Measurements from ENCODE around the gene SNORC. TPM values are rescaled to one million over a fixed set of nuclear protein-coding genes. Genes with fewer than 3 reads are reported as not detected.

SNORC gene
- total and polyA plus RNA-seq, 2 of the 13 experiments (the other 11 are each of a cell fraction or from before 2014, with no cell fraction given): 59.1 to 86.1 TPM

- ATAC-seq (no peak), DNase-seq (ENCODE audit: low spot score) (no peak), FAIRE-seq (no peak)
- Histone ChIP-seq H4K20me1 (ENCODE audit: insufficient read depth, low read length) (no peaks in the 10 kb centered on the region), H3K4me2 (ENCODE audit: low read depth, low read length) (no peak overlapping the region), H3K9ac (ENCODE audit: insufficient read depth, low read depth, low read length) (no peak overlapping the region), H3K27me3 (ENCODE audit: control insufficient read depth in 1 of 2, insufficient read depth in 2 of 2, low read length in 2 of 2) (no peaks in the 10 kb centered on the region), H3K4me1 (ENCODE audit: insufficient read depth, low read length) (no peaks in the 10 kb centered on the region), H2AFZ (ENCODE audit: low read length) (no peak overlapping the region), H3K9me3 (ENCODE audit: low read length) (no peaks in the 10 kb centered on the region), H3K36me3 (replicated peaks in 1 of 2; ENCODE audit: control insufficient read depth in 1 of 2, insufficient read depth in 2 of 2, low read length in 2 of 2) (peaks cover 8 to 37% of the 10 kb centered on the region in 2 experiments), H3K79me2 (ENCODE audit: insufficient read depth, low read length) (no peaks in the 10 kb centered on the region), H3K27ac (ENCODE audit: extremely low read length, insufficient read depth, low read length) (no peak overlapping the region), H3K4me3 (replicated peaks in 1 of 3; ENCODE audit: insufficient read depth in 1 of 3, low read depth in 2 of 3, low read length in 3 of 3) (no peak overlapping the region)
- intact Hi-C loops (cut with micrococcal nuclease; ENCODE audit: unreplicated experiment): no loop called here
- POLR2A ChIA-PET: no interaction called here
- in situ Hi-C loops (cut with HindIII; ENCODE audit: extremely low pct_ligation_motif_present, low pct_unique_long_range_greater_than_20kb): no loop called here
- CTCF ChIA-PET (ENCODE audit: low intra/inter-chr PET ratio, low total read pairs): no interaction called here
- no peak for TF ChIP-seq MTA3 (CRISPR knock-in tag; IDR thresholded peaks at IDR 0.05)
- TF ChIP-seq ZSCAN29 (CRISPR knock-in tag; conservative IDR thresholded peaks at IDR 0.05): no peak
- TF ChIP-seq CEBPB (IDR thresholded peaks at IDR 0.05; ENCODE audit: borderline replicate concordance, low read depth, low read length): no peak
- TF ChIP-seq NCOR1 (IDR thresholded peaks at IDR 0.05; ENCODE audit: borderline replicate concordance, low read length): no peak
- no peak for TF ChIP-seq CBFB (CRISPR knock-in tag; IDR thresholded peaks at IDR 0.05)
- TF ChIP-seq, protein P1, sequence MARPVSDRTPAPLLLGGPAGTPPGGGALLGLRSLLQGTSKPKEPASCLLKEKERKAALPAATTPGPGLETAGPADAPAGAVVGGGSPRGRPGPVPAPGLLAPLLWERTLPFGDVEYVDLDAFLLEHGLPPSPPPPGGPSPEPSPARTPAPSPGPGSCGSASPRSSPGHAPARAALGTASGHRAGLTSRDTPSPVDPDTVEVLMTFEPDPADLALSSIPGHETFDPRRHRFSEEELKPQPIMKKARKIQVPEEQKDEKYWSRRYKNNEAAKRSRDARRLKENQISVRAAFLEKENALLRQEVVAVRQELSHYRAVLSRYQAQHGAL (CRISPR knock-in tag; IDR thresholded peaks at IDR 0.05; ENCODE audit: not compliant biosample characterization): no peak
- BruUV-seq (replicated peaks): no TSS peak
These were observed 54.4 kb downstream of the SNORC start for GRCh38 chr2:232924433-232924832.

GRCh38 chr2:232925153-232925820, 55.2 kb downstream of the SNORC start:
- no peak for FAIRE-seq
- no peaks in the 10 kb centered on the region for H3K4me1 ChIP-seq (ENCODE audit: insufficient read depth, low read length)
- 73% methylated on average over 10 of the region's 11 CpGs for WGBS (ENCODE audit: low lambda C conversion rate)
- no peak for DNase-seq (ENCODE audit: low spot score)
- H3K4me2 ChIP-seq (ENCODE audit: low read depth, low read length): no peak overlapping the region
- no peak overlapping the region for H3K27ac ChIP-seq (ENCODE audit: extremely low read length, insufficient read depth, low read length)
- intact Hi-C loops (cut with micrococcal nuclease; ENCODE audit: unreplicated experiment): no loop called here
- H3K27me3 ChIP-seq (ENCODE audit: control insufficient read depth in 1 of 2, insufficient read depth in 2 of 2, low read length in 2 of 2): no peaks in the 10 kb centered on the region
- H3K4me3 ChIP-seq (replicated peaks in 1 of 3; ENCODE audit: insufficient read depth in 1 of 3, low read depth in 2 of 3, low read length in 3 of 3): no peak overlapping the region
- H3K9ac ChIP-seq (ENCODE audit: insufficient read depth, low read depth, low read length): no peak overlapping the region
- peaks cover 3 to 28% of the 10 kb centered on the region in 2 experiments; a peak in 4 of 5 replicates for H3K36me3 ChIP-seq (replicated peaks in 1 of 2; ENCODE audit: control insufficient read depth in 1 of 2, insufficient read depth in 2 of 2, low read length in 2 of 2)
- CTCF ChIA-PET (ENCODE audit: low intra/inter-chr PET ratio, low total read pairs): no interaction called here
- ATAC-seq: no peak; the same call in 2 of the 3 replicates
- no peaks in the 10 kb centered on the region for H4K20me1 ChIP-seq (ENCODE audit: insufficient read depth, low read length)
- no TSS peak for BruUV-seq (replicated peaks)
- in situ Hi-C loops (cut with HindIII; ENCODE audit: extremely low pct_ligation_motif_present, low pct_unique_long_range_greater_than_20kb): no loop called here
- no peaks in the 10 kb centered on the region for H3K79me2 ChIP-seq (ENCODE audit: insufficient read depth, low read length)
- no peak overlapping the region for H2AFZ ChIP-seq (ENCODE audit: low read length)
- POLR2A ChIA-PET: no interaction called here
- H3K9me3 ChIP-seq (ENCODE audit: low read length): no peaks in the 10 kb centered on the region
- no peak for TF ChIP-seq ZNF605 (CRISPR knock-in tag; IDR thresholded peaks at IDR 0.05)
- TF ChIP-seq NCOA1 (CRISPR knock-in tag; IDR thresholded peaks at IDR 0.05): no peak
- no peak for TF ChIP-seq RAD51 (IDR thresholded peaks at IDR 0.05; ENCODE audit: borderline replicate concordance)
- TF ChIP-seq ZNF256 (CRISPR knock-in tag; conservative IDR thresholded peaks at IDR 0.05): no peak
- TF ChIP-seq PITX1 (CRISPR knock-in tag; IDR thresholded peaks at IDR 0.05): no peak
- TF ChIP-seq ZSCAN9 (CRISPR knock-in tag; IDR thresholded peaks at IDR 0.05; ENCODE audit: borderline replicate concordance): no peak
- TF ChIP-seq ZNF446 (CRISPR knock-in tag; IDR thresholded peaks at IDR 0.05): no peak
- no peak for TF ChIP-seq NFIC (IDR thresholded peaks at IDR 0.05; ENCODE audit: low read length)
- TF ChIP-seq GPN1 (CRISPR knock-in tag; IDR thresholded peaks at IDR 0.05; ENCODE audit: borderline replicate concordance): no peak
- no peak for TF ChIP-seq TBX3 (IDR thresholded peaks at IDR 0.05; ENCODE audit: borderline replicate concordance)
- no peak for TF ChIP-seq E2F1 (CRISPR knock-in tag; IDR thresholded peaks at IDR 0.05)
- TF ChIP-seq, protein P2, sequence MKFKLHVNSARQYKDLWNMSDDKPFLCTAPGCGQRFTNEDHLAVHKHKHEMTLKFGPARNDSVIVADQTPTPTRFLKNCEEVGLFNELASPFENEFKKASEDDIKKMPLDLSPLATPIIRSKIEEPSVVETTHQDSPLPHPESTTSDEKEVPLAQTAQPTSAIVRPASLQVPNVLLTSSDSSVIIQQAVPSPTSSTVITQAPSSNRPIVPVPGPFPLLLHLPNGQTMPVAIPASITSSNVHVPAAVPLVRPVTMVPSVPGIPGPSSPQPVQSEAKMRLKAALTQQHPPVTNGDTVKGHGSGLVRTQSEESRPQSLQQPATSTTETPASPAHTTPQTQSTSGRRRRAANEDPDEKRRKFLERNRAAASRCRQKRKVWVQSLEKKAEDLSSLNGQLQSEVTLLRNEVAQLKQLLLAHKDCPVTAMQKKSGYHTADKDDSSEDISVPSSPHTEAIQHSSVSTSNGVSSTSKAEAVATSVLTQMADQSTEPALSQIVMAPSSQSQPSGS (CRISPR knock-in tag; IDR thresholded peaks at IDR 0.05): no peak
